K562 (cell line): ENCODE measurements around the gene TXK. TPM values are rescaled to one million over a fixed set of nuclear protein-coding genes. Genes with fewer than 3 reads are reported as not detected.

ENCODE experiments used
- ATAC-seq: fragments of 200-7000 bp; cut with Tn5 transposase; 3 replicates; pipeline ENCODE4 v1.9.1; 2020; ENCODE audit warnings: moderate library complexity
- BruUV-seq: library from RNA; stranded (reverse); fragments of 400-500 nt; replicated peaks from 2 replicates; lab custom pipeline; 2021; lab: Mats Ljungman, UMichigan
- CTCF ChIA-PET: fragments of 300-600 bp; formaldehyde crosslinking; extraction: SDS; loops from one replicate; lab custom pipeline; 2021; ENCODE audit warnings: low intra/inter-chr PET ratio; lab: Yijun Ruan, JAX
- POLR2A ChIA-PET: fragments of 300-600, 350-650 bp; sonication (Branson Sonifier 250); formaldehyde crosslinking; extraction: SDS; loops from one replicate; lab custom pipeline; 2021; ENCODE audit warnings: antibody characterized with exemption, inconsistent platforms; lab: Yijun Ruan, JAX
- DNase-seq, 4 experiments: peaks; one replicate each; pipeline versions ENCODE4 v3.0.0 to v3.0.0-alpha.2; 2011 to 2018; ENCODE audit warnings: low spot score in 3 of 4, mixed read lengths in 3 of 4; ENCODE audit errors: extremely low read depth in 1 of 4
- FAIRE-seq: peaks from 2 replicates; lab custom pipeline; 2011; peaks lifted over from hg19 to GRCh38; lab: Jason Lieb, UNC
- H2AFZ ChIP-seq: 2 replicates; pipeline ENCODE4 v1.6.0; 2011; ENCODE audit warnings: low read depth, low read length, control low read depth, inconsistent platforms
- H3K27ac ChIP-seq: fragments of 200-600 bp; 3 replicates; pipeline ENCODE4 v1.8.0; 2011; ENCODE audit warnings: low read depth, mild to moderate bottlenecking, control low read depth, inconsistent platforms, low read length, moderate library complexity, mixed read lengths; ENCODE audit errors: extremely low read depth
- H3K27me3 ChIP-seq, 2 experiments: fragments of 300-600 bp in 1 of 2; 2 replicates in 1 of 2; 3 replicates in 1 of 2; pipeline versions ENCODE4 v1.6.0 to v1.8.0; 2011; ENCODE audit warnings: inconsistent platforms in 2 of 2, low read length in 2 of 2, mild to moderate bottlenecking in 1 of 2, mixed read lengths in 1 of 2, moderate library complexity in 1 of 2; ENCODE audit not compliant: control insufficient read depth in 2 of 2, insufficient read depth in 2 of 2
- H3K36me3 ChIP-seq: fragments of 300-600 bp; 3 replicates; pipeline ENCODE4 v1.8.0; 2011; ENCODE audit warnings: mild to moderate bottlenecking, low read length, inconsistent platforms; ENCODE audit not compliant: control insufficient read depth, insufficient read depth
- H3K4me1 ChIP-seq, 2 experiments: fragments of 200-600 bp in 1 of 2; replicated peaks in 1 of 2; 2 replicates in 1 of 2; 3 replicates in 1 of 2; pipeline versions ENCODE4 v1.5.1 to v1.8.0; 2011; ENCODE audit warnings: inconsistent platforms in 2 of 2, low read length in 2 of 2, mild to moderate bottlenecking in 1 of 2, mixed read lengths in 1 of 2, moderate library complexity in 1 of 2; ENCODE audit not compliant: control insufficient read depth in 2 of 2, insufficient read depth in 2 of 2
- H3K4me2 ChIP-seq: 2 replicates; pipeline ENCODE4 v1.6.1; 2011; ENCODE audit warnings: low read length, control low read depth, inconsistent platforms, mixed read lengths; ENCODE audit not compliant: insufficient read depth
- H3K4me3 ChIP-seq: fragments of 200-600 bp; sonication (generic), shearing (Covaris generic); 2 replicates; pipeline ENCODE4 v1.5.1; 2016; ENCODE audit warnings: control low read depth, inconsistent platforms
- H3K79me2 ChIP-seq: fragments of 200-600 bp; 3 replicates; pipeline ENCODE4 v1.8.0; 2011; ENCODE audit warnings: low read length, inconsistent platforms; ENCODE audit not compliant: control insufficient read depth, insufficient read depth
- H3K9ac ChIP-seq, 2 experiments: 2 replicates each; pipeline versions ENCODE4 v1.6.0 to v1.6.1; 2011; ENCODE audit warnings: low read depth in 2 of 2, low read length in 2 of 2, control low read depth in 1 of 2, inconsistent platforms in 1 of 2, mild to moderate bottlenecking in 1 of 2, mixed read lengths in 1 of 2; ENCODE audit not compliant: insufficient read depth in 1 of 2
- H3K9me1 ChIP-seq: one replicate; pipeline ENCODE4 v1.6.0; 2011; ENCODE audit warnings: inconsistent platforms, mild to moderate bottlenecking, low read length, moderate library complexity; ENCODE audit not compliant: control insufficient read depth, insufficient read depth
- H3K9me3 ChIP-seq: replicated peaks from 2 replicates; pipeline ENCODE4 v1.5.1; 2011; ENCODE audit warnings: low read depth, low read length, inconsistent platforms; ENCODE audit not compliant: control insufficient read depth, insufficient read depth
- H4K20me1 ChIP-seq: replicated peaks from 2 replicates; pipeline ENCODE4 v1.6.1; 2011; ENCODE audit warnings: low read length, inconsistent platforms, mixed read lengths; ENCODE audit not compliant: control insufficient read depth, insufficient read depth
- ATF2 ChIP-seq: sonication (generic); formaldehyde crosslinking; IDR thresholded peaks from 2 replicates; pipeline ENCODE4 v1.8.1; 2022; ENCODE audit warnings: missing genetic modification reagents
- FOXJ3 ChIP-seq: sonication (generic); formaldehyde crosslinking; IDR thresholded peaks from 2 replicates; pipeline ENCODE4 v1.4.0; 2020; ENCODE audit warnings: mild to moderate bottlenecking, missing genetic modification reagents
- FOXM1 ChIP-seq, 2 experiments: fragments of 450-650 bp in 1 of 2; sonication (generic) in 1 of 2; formaldehyde crosslinking in 1 of 2; IDR thresholded peaks; 2 replicates each; pipeline versions ENCODE4 v1.6.1 to v1.9.0; 2017 to 2022; ENCODE audit warnings: low read depth in 2 of 2, mild to moderate bottlenecking in 2 of 2, missing genetic modification reagents in 1 of 2, moderate library complexity in 1 of 2
- NFRKB ChIP-seq: fragments of 450-650 bp; IDR thresholded peaks from 2 replicates; pipeline ENCODE4 v1.6.1; 2016; ENCODE audit warnings: low read depth
- PRMT5 ChIP-seq: sonication (generic); formaldehyde crosslinking; IDR thresholded peaks from 2 replicates; pipeline ENCODE4 v1.5.0; 2020; ENCODE audit warnings: missing genetic modification reagents
- SAP30 ChIP-seq: fragments of 200-600 bp; sonication (generic); IDR thresholded peaks from 2 replicates; pipeline ENCODE4 v1.6.1; 2012; ENCODE audit warnings: borderline replicate concordance, low read depth, mild to moderate bottlenecking, moderate library complexity, low read length, control low read depth, inconsistent platforms; ENCODE audit not compliant: insufficient read depth, poor library complexity, severe bottlenecking
- SMC3 ChIP-seq: conservative IDR thresholded peaks from 2 replicates; pipeline ENCODE4 v1.6.1; 2011; ENCODE audit warnings: low read depth, low read length, improper control_type of control experiment; ENCODE audit not compliant: insufficient read depth
- XRCC5 ChIP-seq: fragments of 200-400 bp; formaldehyde crosslinking; IDR thresholded peaks from 2 replicates; pipeline ENCODE4 v1.6.1; 2017; ENCODE audit warnings: low read depth, mild to moderate bottlenecking, low read length
- ZNF354B ChIP-seq: fragments of 250-450 bp; sonication (Bioruptor Pico); IDR thresholded peaks from 2 replicates; pipeline ENCODE4 v1.4.0; 2020
- ZNF583 ChIP-seq: fragments of 250-450 bp; sonication (Bioruptor Pico); IDR thresholded peaks from 2 replicates; pipeline ENCODE4 v1.4.0; 2020
- ZNF707 ChIP-seq: fragments of 250-450 bp; sonication (Bioruptor Pico); conservative IDR thresholded peaks from 2 replicates; pipeline ENCODE4 v1.8.0; 2022; ENCODE audit warnings: inconsistent platforms, mild to moderate bottlenecking, moderate library complexity
- ZNF79 ChIP-seq: fragments of 250-450 bp; sonication (Bioruptor Pico); IDR thresholded peaks from 2 replicates; pipeline ENCODE4 v1.4.0; 2020; ENCODE audit warnings: low read depth, mild to moderate bottlenecking, moderate library complexity
- in situ Hi-C: fragments of 300-500 bp; cut with MboI; formaldehyde crosslinking; loops from 4 replicates; pipeline ENCODE4 v1.15.0; 2018; ENCODE audit warnings: inconsistent platforms, mixed read lengths
- intact Hi-C: fragments of 100-400 bp; cut with micrococcal nuclease; formaldehyde crosslinking; loops from 2 replicates; pipeline ENCODE4 v1.14.2; 2022
- polyA plus RNA-seq, 8 experiments: library from polyadenylated mRNA; depleted of rRNA in 4 of 8; stranded (reverse) in 5 of 8; unstranded in 3 of 8; fragments of >200 nt; fragmentation: Nextera tagmentation in 2 of 8; fragmentation: Illumina TruSeq in 1 of 8; extraction: Ambion mirVana in 2 of 8; extraction: Trizol in 1 of 8; gene quantifications; 2 replicates each; pipeline versions ENCODE4 v1.2.1 to v1.2.3, GENCODE V29; 2011 to 2014; ENCODE audit warnings: inconsistent platforms in 1 of 8, missing spikeins in 1 of 8
- total RNA-seq, 7 experiments: library from RNA; depleted of rRNA in 6 of 7; stranded (reverse); fragments of >200 nt in 6 of 7; fragmentation: Illumina TruSeq in 2 of 7; extraction: Trizol in 2 of 7; gene quantifications; 2 replicates each; pipeline versions ENCODE4 v1.2.1 to v1.2.3, GENCODE V29; 2011 to 2021; ENCODE audit warnings: low replicate concordance in 1 of 7

Gene TXK
- total and polyA plus RNA-seq, 9 of the 15 experiments (the other 6 are each of a cell fraction or from before 2014, with no cell fraction given), result 0.24 to 1.1 (median 0.45) TPM; not detected in 1

GRCh38 chr4:48028696-48029095 lies 105.4 kb downstream of the TXK start (continued):
- TF ChIP-seq PRMT5 (CRISPR knock-in tag), result no peak
- no peak for TF ChIP-seq FOXJ3 (CRISPR knock-in tag)
- no peak for TF ChIP-seq ZNF707 (CRISPR knock-in tag)
- TF ChIP-seq SMC3, result no peak
- TF ChIP-seq SAP30, result no peak
- TF ChIP-seq ZNF354B (CRISPR knock-in tag), result no peak

DNA sequence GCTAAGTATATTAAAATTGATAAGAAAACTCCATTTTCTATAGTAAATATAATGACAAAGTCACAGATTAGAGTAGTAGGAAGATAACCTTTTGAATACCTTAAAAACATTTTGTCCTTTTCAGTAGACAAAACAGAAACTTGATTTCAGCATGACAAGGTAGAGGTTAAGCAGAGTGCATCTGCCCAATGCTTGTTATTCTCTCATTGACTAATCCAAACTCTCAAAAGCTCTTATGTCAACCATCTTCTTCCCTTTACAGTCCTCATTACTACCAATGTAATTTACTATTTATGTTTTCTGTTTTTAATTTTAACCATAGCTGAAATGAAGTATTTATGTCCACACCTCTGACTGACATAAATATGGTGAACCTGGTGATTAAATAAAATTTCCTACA lies 106.4 kb downstream of the TXK start:
- ChIA-PET POLR2A (no interaction called here), CTCF (no interaction called here)
- peaks cover 0 to 7% of the 10 kb centered on the region in 2 experiments; a peak in 1 of 5 replicates for H3K27me3 ChIP-seq
- no peak overlapping the region for H3K27ac ChIP-seq
- in situ Hi-C loops, result no loop called here
- no TSS peak for BruUV-seq
- H3K4me2 ChIP-seq, result no peak overlapping the region
- no peak overlapping the region for H3K9ac ChIP-seq
- intact Hi-C loops, result no loop called here
- H3K79me2 ChIP-seq, result no peaks in the 10 kb centered on the region
- no peaks in the 10 kb centered on the region for H3K4me1 ChIP-seq
- no peaks in the 10 kb centered on the region for H3K9me1 ChIP-seq
- DNase-seq, result no peak
- H2AFZ ChIP-seq, result no peak overlapping the region
- no peaks in the 10 kb centered on the region for H3K36me3 ChIP-seq
- FAIRE-seq, result no peak
- no peaks in the 10 kb centered on the region for H4K20me1 ChIP-seq
- no peaks in the 10 kb centered on the region for H3K9me3 ChIP-seq
- no peak for ATAC-seq
- no peak overlapping the region for H3K4me3 ChIP-seq
- TF ChIP-seq ZNF79 (CRISPR knock-in tag), result no peak
- TF ChIP-seq NFRKB, result no peak
- no peak for TF ChIP-seq ATF2 (CRISPR knock-in tag)
- TF ChIP-seq PRMT5 (CRISPR knock-in tag), result no peak
- no peak for TF ChIP-seq ZNF583 (CRISPR knock-in tag)
- TF ChIP-seq XRCC5, result no peak
- no peak for TF ChIP-seq FOXM1 (IDR thresholded peaks at IDR 0.05; ENCODE audit: low read depth)
- no peak for TF ChIP-seq FOXM1 (CRISPR knock-in tag; IDR thresholded peaks at IDR 0.05; ENCODE audit: low read depth)
